ENCODE data around the gene PARP2. TPM values are rescaled to one million over a fixed set of nuclear protein-coding genes. Genes with fewer than 3 reads are reported as not detected.

The PARP2 gene
- total and polyA plus RNA-seq, 2 experiments from 2014 or later, result 10.1 to 26.0 TPM

DNA sequence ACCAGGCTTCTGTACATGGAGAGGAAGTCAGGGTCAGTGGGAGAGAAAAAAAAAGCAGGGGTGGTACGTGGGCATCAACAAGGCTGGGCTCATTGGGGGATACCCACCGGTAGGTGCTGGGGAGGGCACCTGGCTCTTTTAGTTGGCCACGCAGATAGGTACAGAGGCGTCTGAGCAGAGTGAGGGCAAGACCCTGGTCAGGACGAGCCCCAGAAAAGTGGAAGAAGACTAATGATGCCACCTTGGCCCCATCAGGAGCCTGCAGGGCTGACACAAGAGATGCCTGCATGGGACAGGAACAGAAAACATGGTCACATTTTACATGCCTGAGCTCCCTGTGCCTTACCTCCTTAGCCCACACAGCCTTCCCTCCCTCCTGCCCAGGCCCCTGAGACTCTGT is 40.2 kb downstream of the PARP2 start:
- Histone ChIP-seq H3K9me2 (ENCODE audit: insufficient read depth) (no peaks in the 10 kb centered on the region), H3K36me3 (ENCODE audit: low read depth) (peaks cover 51% of the 10 kb centered on the region), H3K27me3 (replicated peaks; ENCODE audit: insufficient read depth) (no peaks in the 10 kb centered on the region), H3F3A (ENCODE audit: insufficient read depth) (no peaks in the 10 kb centered on the region), H4K20me1 (ENCODE audit: insufficient read depth) (no peaks in the 10 kb centered on the region), H3K4me2 (ENCODE audit: unreplicated experiment) (no peak overlapping the region), H3K9ac (no peak overlapping the region), H3K4me1 (ENCODE audit: insufficient read depth) (no peaks in the 10 kb centered on the region), H3K9me3 (ENCODE audit: low read depth) (no peaks in the 10 kb centered on the region), H3K79me2 (ENCODE audit: insufficient read depth) (no peaks in the 10 kb centered on the region), H2AFZ (no peak overlapping the region), H3K4me3 (no peak overlapping the region), H3K27ac (no peak overlapping the region)
- no peak for DNase-seq
- TF ChIP-seq EZH2phosphoT487 (IDR thresholded peaks at IDR 0.05; ENCODE audit: insufficient read depth, low read depth) (no peak), EZH2 (IDR thresholded peaks at IDR 0.05; ENCODE audit: insufficient read depth, poor library complexity, severe bottlenecking) (no peak)
- in situ Hi-C loops (cut with MboI), result no loop called here
- WGBS, 2 experiments (ENCODE audit: low coverage in 1 of 2, low lambda C conversion rate in 2 of 2, missing lambda C conversion rate in 2 of 2), result 78 to 81% methylated on average over 5 of the region's 5 CpGs

DNA sequence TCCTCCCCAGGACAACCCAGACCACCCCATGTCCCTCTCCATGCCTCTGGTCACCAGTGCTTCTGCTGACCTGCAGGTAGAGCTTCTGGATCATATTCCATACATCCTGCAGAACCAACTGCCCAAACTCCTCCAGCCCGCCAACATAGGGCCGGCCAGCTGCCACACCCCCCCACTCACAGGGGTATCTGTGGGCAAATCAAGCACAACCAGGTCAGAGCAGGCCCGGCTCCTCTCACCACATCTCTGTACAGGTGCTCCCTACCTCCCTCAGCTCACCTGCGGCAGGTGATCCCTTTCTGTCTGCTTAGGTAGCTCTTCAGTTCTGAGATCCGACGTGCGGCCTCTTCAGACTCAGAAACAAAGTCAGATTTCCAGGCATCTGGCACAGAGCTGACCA is 40.9 kb downstream of the PARP2 start:
- Histone ChIP-seq H3F3A (ENCODE audit: insufficient read depth) (no peaks in the 10 kb centered on the region), H3K9me2 (ENCODE audit: insufficient read depth) (no peaks in the 10 kb centered on the region), H3K4me2 (ENCODE audit: unreplicated experiment) (no peak overlapping the region), H3K79me2 (ENCODE audit: insufficient read depth) (no peaks in the 10 kb centered on the region), H3K36me3 (ENCODE audit: low read depth) (peaks cover 49% of the 10 kb centered on the region), H3K9ac (no peak overlapping the region), H3K4me1 (ENCODE audit: insufficient read depth) (no peaks in the 10 kb centered on the region), H3K4me3 (no peak overlapping the region), H3K27me3 (replicated peaks; ENCODE audit: insufficient read depth) (no peaks in the 10 kb centered on the region), H3K27ac (no peak overlapping the region), H4K20me1 (ENCODE audit: insufficient read depth) (no peaks in the 10 kb centered on the region), H3K9me3 (ENCODE audit: low read depth) (no peaks in the 10 kb centered on the region), H2AFZ (no peak overlapping the region)
- in situ Hi-C loops (cut with MboI), result no loop called here
- WGBS, 2 experiments (ENCODE audit: low coverage in 1 of 2, low lambda C conversion rate in 2 of 2, missing lambda C conversion rate in 2 of 2), result 83 to 84% methylated on average over 7 of the region's 7 CpGs
- TF ChIP-seq EZH2phosphoT487 (IDR thresholded peaks at IDR 0.05; ENCODE audit: insufficient read depth, low read depth), result no peak
- TF ChIP-seq EZH2 (IDR thresholded peaks at IDR 0.05; ENCODE audit: insufficient read depth, poor library complexity, severe bottlenecking), result no peak
- no peak for DNase-seq

DNA sequence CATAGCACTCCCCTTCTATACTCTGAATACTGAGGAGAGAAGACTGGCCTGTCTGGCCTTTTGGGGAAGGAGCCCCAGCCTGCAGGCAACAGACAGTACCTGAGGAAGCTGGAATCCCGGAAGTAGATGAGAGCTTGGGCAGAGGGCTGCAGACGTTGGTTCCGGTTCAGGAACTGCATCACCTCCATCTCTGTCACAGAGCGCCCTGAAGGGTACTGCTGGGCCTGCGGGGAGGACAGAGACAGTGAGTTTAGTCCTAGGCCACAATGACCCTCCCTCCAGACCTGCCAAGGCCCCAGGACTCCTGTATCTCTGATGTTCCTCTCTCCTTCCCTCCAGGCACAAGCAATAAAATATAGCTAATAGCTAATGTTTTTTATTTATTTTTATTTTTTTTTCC is 41.5 kb downstream of the PARP2 start:
- WGBS, 2 experiments (ENCODE audit: low coverage in 1 of 2, low lambda C conversion rate in 2 of 2, missing lambda C conversion rate in 2 of 2), result 96 to 98% methylated on average over 5 of the region's 5 CpGs
- H3K4me1 ChIP-seq (ENCODE audit: insufficient read depth), result no peaks in the 10 kb centered on the region
- H4K20me1 ChIP-seq (ENCODE audit: insufficient read depth), result no peaks in the 10 kb centered on the region
- H3K9me3 ChIP-seq (ENCODE audit: low read depth), result no peaks in the 10 kb centered on the region
- in situ Hi-C loops (cut with MboI), result no loop called here
- no peaks in the 10 kb centered on the region for H3F3A ChIP-seq (ENCODE audit: insufficient read depth)
- H3K9me2 ChIP-seq (ENCODE audit: insufficient read depth), result no peaks in the 10 kb centered on the region
- TF ChIP-seq EZH2 (IDR thresholded peaks at IDR 0.05; ENCODE audit: insufficient read depth, poor library complexity, severe bottlenecking), result no peak
- no peak for TF ChIP-seq EZH2phosphoT487 (IDR thresholded peaks at IDR 0.05; ENCODE audit: insufficient read depth, low read depth)
- H3K4me3 ChIP-seq, result no peak overlapping the region
- H3K27ac ChIP-seq, result no peak overlapping the region
- H3K4me2 ChIP-seq (ENCODE audit: unreplicated experiment), result no peak overlapping the region
- no peak for DNase-seq
- no peaks in the 10 kb centered on the region for H3K27me3 ChIP-seq (replicated peaks; ENCODE audit: insufficient read depth)
- H2AFZ ChIP-seq, result no peak overlapping the region
- no peak overlapping the region for H3K9ac ChIP-seq
- peaks cover 43% of the 10 kb centered on the region; the same call in 1 of the 2 replicates for H3K36me3 ChIP-seq (ENCODE audit: low read depth)
- H3K79me2 ChIP-seq (ENCODE audit: insufficient read depth), result no peaks in the 10 kb centered on the region

DNA sequence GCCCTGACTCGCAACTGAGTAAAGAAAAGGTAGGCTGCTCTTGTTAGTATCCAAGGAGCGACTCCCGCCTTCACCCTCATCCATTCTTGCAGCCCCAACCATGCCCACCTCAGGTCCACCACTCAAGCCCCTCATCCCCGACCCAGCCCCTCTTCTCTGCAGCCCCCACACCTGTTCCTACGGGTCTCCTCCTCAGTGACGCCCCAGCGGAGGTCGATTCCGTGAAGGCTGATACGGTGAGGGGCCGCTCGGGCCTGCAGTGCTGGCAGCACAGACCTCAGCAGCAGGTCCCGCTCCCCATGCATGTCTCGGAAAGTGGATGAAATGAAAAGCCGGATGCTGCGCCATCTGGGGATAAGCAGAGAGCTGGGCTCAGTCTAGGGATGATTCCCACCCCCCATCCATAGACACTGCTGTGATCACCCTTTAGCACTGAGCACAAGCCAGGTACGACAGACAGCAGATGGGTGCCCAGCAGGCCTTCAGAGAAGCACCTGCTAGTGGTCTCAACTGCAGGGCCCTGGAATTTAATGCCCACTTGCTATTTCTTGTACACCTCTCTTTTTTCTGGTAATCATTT is 42.9 kb downstream of the PARP2 start:
- 97 to 98% methylated on average over 16 to 17 of the region's 17 CpGs for WGBS, 2 experiments (ENCODE audit: low coverage in 1 of 2, low lambda C conversion rate in 2 of 2, missing lambda C conversion rate in 2 of 2)
- Histone ChIP-seq H3K9ac (no peak overlapping the region), H3K36me3 (ENCODE audit: low read depth) (peaks cover 50% of the 10 kb centered on the region; the same call in 1 of the 2 replicates), H2AFZ (no peak overlapping the region), H3K9me2 (ENCODE audit: insufficient read depth) (no peaks in the 10 kb centered on the region), H3K27ac (no peak overlapping the region), H3K79me2 (ENCODE audit: insufficient read depth) (no peaks in the 10 kb centered on the region), H4K20me1 (ENCODE audit: insufficient read depth) (no peaks in the 10 kb centered on the region), H3K4me2 (ENCODE audit: unreplicated experiment) (no peak overlapping the region), H3K4me3 (no peak overlapping the region), H3F3A (ENCODE audit: insufficient read depth) (no peaks in the 10 kb centered on the region), H3K9me3 (ENCODE audit: low read depth) (no peaks in the 10 kb centered on the region), H3K4me1 (ENCODE audit: insufficient read depth) (no peaks in the 10 kb centered on the region), H3K27me3 (replicated peaks; ENCODE audit: insufficient read depth) (no peaks in the 10 kb centered on the region)
- no peak for DNase-seq
- TF ChIP-seq EZH2 (IDR thresholded peaks at IDR 0.05; ENCODE audit: insufficient read depth, poor library complexity, severe bottlenecking) (no peak), EZH2phosphoT487 (IDR thresholded peaks at IDR 0.05; ENCODE audit: insufficient read depth, low read depth) (no peak)
- in situ Hi-C loops (cut with MboI), result no loop called here

GRCh38 chr14:20387576-20387975 is 44.1 kb downstream of the PARP2 start:
- TF ChIP-seq EZH2 (IDR thresholded peaks at IDR 0.05; ENCODE audit: insufficient read depth, poor library complexity, severe bottlenecking) (no peak), EZH2phosphoT487 (IDR thresholded peaks at IDR 0.05; ENCODE audit: insufficient read depth, low read depth) (no peak)
- WGBS, 2 experiments (ENCODE audit: low coverage in 1 of 2, low lambda C conversion rate in 2 of 2, missing lambda C conversion rate in 2 of 2), result 96 to 98% methylated on average over 6 of the region's 6 CpGs

More at GRCh38 chr14:20387576-20387975, 44.1 kb downstream of the PARP2 start:
- no peak overlapping the region for H2AFZ ChIP-seq
- peaks cover 56% of the 10 kb centered on the region for H3K36me3 ChIP-seq (ENCODE audit: low read depth)
- H3K9me2 ChIP-seq (ENCODE audit: insufficient read depth), result no peaks in the 10 kb centered on the region
- no peaks in the 10 kb centered on the region for H3K79me2 ChIP-seq (ENCODE audit: insufficient read depth)
- in situ Hi-C loops (cut with MboI), result no loop called here
- no peaks in the 10 kb centered on the region for H3F3A ChIP-seq (ENCODE audit: insufficient read depth)
- H3K4me3 ChIP-seq, result no peak overlapping the region
- H3K27me3 ChIP-seq (replicated peaks; ENCODE audit: insufficient read depth), result no peaks in the 10 kb centered on the region
- no peaks in the 10 kb centered on the region for H3K9me3 ChIP-seq (ENCODE audit: low read depth)
- no peak overlapping the region for H3K9ac ChIP-seq
- H3K27ac ChIP-seq, result no peak overlapping the region
- no peaks in the 10 kb centered on the region for H4K20me1 ChIP-seq (ENCODE audit: insufficient read depth)
- H3K4me2 ChIP-seq (ENCODE audit: unreplicated experiment), result no peak overlapping the region
- DNase-seq, result no peak
- H3K4me1 ChIP-seq (ENCODE audit: insufficient read depth), result no peaks in the 10 kb centered on the region

Data from GM23248 (cell line).